ENCODE results near the gene TFF3.

GRCh38 chr21:42271065-42271464 is 44.1 kb downstream of the TFF3 start:
- TF ChIP-seq TARDBP (IDR thresholded peaks at IDR 0.05) (no peak), FOXA1 (IDR thresholded peaks at IDR 0.05) (no peak), SP1 (IDR thresholded peaks at IDR 0.05) (no peak), CTBP1 (IDR thresholded peaks at IDR 0.05; ENCODE audit: borderline replicate concordance) (no peak), SUZ12 (IDR thresholded peaks at IDR 0.05) (no peak), BHLHE40 (IDR thresholded peaks at IDR 0.05; ENCODE audit: borderline replicate concordance) (no peak), FOXM1 (IDR thresholded peaks at IDR 0.05; ENCODE audit: borderline replicate concordance) (no peak), ARNT (IDR thresholded peaks at IDR 0.05) (no peak), ELF4 (IDR thresholded peaks at IDR 0.05) (no peak), FOXK2 (IDR thresholded peaks at IDR 0.05) (no peak), LEF1 (IDR thresholded peaks at IDR 0.05; ENCODE audit: borderline replicate concordance) (no peak), L3MBTL2 (conservative IDR thresholded peaks at IDR 0.05) (no peak), ZNF384 (IDR thresholded peaks at IDR 0.05) (no peak), NFRKB (IDR thresholded peaks at IDR 0.05) (no peak)

All from HEK293T (cell line).